ENCODE data around the gene SLC9A2.

DNA sequence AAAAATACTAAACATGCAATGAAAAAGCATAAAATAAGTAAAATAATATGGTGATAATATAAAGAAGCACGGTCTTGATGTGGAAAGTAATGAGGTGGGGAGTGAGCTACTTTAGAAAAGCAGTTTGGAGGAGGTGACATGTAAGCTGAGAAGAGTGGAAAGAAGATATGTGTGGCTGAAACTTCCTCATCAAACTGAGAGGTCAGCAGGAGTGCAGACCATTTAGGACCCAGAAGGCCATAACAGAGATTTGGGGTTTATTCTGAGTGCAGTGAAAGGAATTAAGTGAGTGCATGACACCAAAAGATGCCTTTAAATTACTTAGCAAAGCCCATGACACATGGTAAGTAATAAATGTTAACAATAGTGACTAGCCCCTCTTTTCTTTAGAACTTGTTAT is 118.1 kb downstream of the SLC9A2 start:
- TF ChIP-seq, protein P1, sequence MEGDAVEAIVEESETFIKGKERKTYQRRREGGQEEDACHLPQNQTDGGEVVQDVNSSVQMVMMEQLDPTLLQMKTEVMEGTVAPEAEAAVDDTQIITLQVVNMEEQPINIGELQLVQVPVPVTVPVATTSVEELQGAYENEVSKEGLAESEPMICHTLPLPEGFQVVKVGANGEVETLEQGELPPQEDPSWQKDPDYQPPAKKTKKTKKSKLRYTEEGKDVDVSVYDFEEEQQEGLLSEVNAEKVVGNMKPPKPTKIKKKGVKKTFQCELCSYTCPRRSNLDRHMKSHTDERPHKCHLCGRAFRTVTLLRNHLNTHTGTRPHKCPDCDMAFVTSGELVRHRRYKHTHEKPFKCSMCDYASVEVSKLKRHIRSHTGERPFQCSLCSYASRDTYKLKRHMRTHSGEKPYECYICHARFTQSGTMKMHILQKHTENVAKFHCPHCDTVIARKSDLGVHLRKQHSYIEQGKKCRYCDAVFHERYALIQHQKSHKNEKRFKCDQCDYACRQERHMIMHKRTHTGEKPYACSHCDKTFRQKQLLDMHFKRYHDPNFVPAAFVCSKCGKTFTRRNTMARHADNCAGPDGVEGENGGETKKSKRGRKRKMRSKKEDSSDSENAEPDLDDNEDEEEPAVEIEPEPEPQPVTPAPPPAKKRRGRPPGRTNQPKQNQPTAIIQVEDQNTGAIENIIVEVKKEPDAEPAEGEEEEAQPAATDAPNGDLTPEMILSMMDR (IDR thresholded peaks at IDR 0.05) = no peak
- TF ChIP-seq POLR2A (IDR thresholded peaks at IDR 0.05) = no peak

All from Peyer's patch (tissue), 4 donors.